Stimulated activated CD4-positive, alpha-beta T cell treated with anti-CD3 and anti-CD28 coated beads, Interleukin-12 subunit alpha, Interleukin-12 subunit beta, amount 100 ng/mL, for 48 hours (primary cell): ENCODE measurements around the gene COL15A1.
"Not testable (repeated sequence)": the region's sequence is repeated elsewhere in the genome, so short reads cannot be mapped to it uniquely, and the experiment has no call there.

Experiments used
- DNase-seq, 3 donors: peaks; one replicate each; pipeline ENCODE4 v3.0.0-alpha.2; 2020; ENCODE audit warnings: low read depth in 2 of 3, low spot score in 1 of 3

The COL15A1 gene

GRCh38 chr9:98943682-98944056, at the start of gene COL15A1:
TSS of gene COL15A1 (plus strand) at chr9:98943907. CDS start at chr9:98944062, 155 bp downstream.
- no peak for DNase-seq

GRCh38 chr9:98894171-98894570, 49.5 kb upstream of the COL15A1 start:
- DNase-seq: no peak

- no peak for DNase-seq
Measured at GRCh38 chr9:98894761-98895160, 48.9 kb upstream of the COL15A1 start.

- DNase-seq: no peak
Measured at GRCh38 chr9:98896632-98897031, 47.1 kb upstream of the COL15A1 start.

GRCh38 chr9:98897745-98898144, 46.0 kb upstream of the COL15A1 start:
- no peak for DNase-seq

GRCh38 chr9:98899408-98900056, 44.2 kb upstream of the COL15A1 start:
- DNase-seq: no peak

- no peak for DNase-seq
Measured at GRCh38 chr9:98900244-98900643, 43.5 kb upstream of the COL15A1 start.

GRCh38 chr9:98900725-98901124, 43.0 kb upstream of the COL15A1 start:
- no peak for DNase-seq

GRCh38 chr9:98901843-98902242, 41.9 kb upstream of the COL15A1 start:
- not testable (repeated sequence) for DNase-seq

- no peak for DNase-seq
Measured at GRCh38 chr9:98902516-98902915, 41.2 kb upstream of the COL15A1 start.

GRCh38 chr9:98902925-98903324, 40.8 kb upstream of the COL15A1 start:
- no peak for DNase-seq

- DNase-seq: no peak
Measured at GRCh38 chr9:98903961-98904411, 39.7 kb upstream of the COL15A1 start.

GRCh38 chr9:98905015-98905414, 38.7 kb upstream of the COL15A1 start:
- no peak for DNase-seq

- no peak for DNase-seq
Measured at GRCh38 chr9:98906273-98907040, 37.2 kb upstream of the COL15A1 start.

- DNase-seq: no peak
Measured at GRCh38 chr9:98907055-98907454, 36.7 kb upstream of the COL15A1 start.

- no peak for DNase-seq
Measured at GRCh38 chr9:98908897-98909634, 34.6 kb upstream of the COL15A1 start.

GRCh38 chr9:98909935-98910334, 33.8 kb upstream of the COL15A1 start:
- DNase-seq: no peak

GRCh38 chr9:98911042-98911441, 32.7 kb upstream of the COL15A1 start:
- no peak for DNase-seq

- DNase-seq: not testable (repeated sequence)
Measured at GRCh38 chr9:98911738-98912137, 32.0 kb upstream of the COL15A1 start.

- no peak for DNase-seq
Measured at GRCh38 chr9:98912450-98912849, 31.3 kb upstream of the COL15A1 start.

GRCh38 chr9:98913044-98913443, 30.7 kb upstream of the COL15A1 start:
- DNase-seq: no peak

GRCh38 chr9:98913705-98914104, 30.0 kb upstream of the COL15A1 start:
- DNase-seq: no peak
